Fibroblast of the conjunctiva (primary cell): ENCODE data around the gene GPR68.
"Not testable (repeated sequence)": the region's sequence is repeated elsewhere in the genome, so short reads cannot be mapped to it uniquely, and the experiment has no call there.

ENCODE experiments used
- DNase-seq: peaks from one replicate; pipeline ENCODE4 v3.0.0-alpha.2; 2010; ENCODE audit warnings: low read depth

The GPR68 gene

DNA sequence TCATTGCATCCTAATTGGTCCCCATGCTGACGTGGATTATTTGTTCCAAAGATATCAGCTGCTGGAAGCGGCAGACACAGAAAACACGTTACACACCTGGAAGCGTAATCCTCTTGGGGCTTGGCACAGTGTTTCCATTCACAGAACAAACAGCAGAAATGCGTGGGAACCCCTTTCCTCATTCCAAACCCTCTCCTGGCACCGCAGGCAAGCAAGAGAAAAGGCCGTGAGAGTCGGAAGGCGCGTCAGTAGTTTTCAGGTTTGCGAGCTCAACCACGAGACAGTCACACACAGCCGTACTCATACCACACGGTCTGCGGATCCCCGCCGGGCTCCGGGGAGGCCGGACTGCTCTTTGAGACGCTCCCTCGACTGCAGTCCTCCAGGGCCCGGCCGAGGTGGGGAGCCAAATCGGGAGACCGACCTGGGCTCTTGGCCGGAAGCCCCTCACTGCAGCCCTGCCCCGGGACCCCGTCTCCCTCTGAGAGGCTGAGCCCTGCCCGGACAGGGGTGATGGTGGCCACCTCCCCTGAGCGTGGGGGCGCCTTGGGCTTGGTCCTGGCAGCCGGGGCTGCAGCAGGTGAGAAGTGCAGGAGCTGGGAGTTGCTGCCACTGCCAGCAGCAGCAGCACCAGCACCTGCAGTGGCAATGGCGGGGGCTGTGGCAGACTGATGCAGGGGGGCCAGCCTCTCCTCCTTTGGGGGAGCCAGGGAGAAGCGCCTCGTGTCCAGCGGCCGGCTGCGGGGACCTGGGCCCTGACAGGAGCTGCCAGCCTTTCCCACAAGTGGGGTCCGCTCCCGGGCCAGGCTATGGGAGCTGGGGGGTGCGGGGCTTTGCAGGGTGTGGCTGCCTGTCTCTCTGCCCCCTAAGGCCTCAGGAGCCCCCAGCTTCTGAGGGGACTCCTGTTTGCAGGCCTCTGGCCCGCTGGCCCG, 28.1 kb upstream of the GPR68 start:
- DNase-seq: no peak

- no peak for DNase-seq
Measured at GRCh38 chr14:91271639-91272038, 27.1 kb upstream of the GPR68 start.

DNA sequence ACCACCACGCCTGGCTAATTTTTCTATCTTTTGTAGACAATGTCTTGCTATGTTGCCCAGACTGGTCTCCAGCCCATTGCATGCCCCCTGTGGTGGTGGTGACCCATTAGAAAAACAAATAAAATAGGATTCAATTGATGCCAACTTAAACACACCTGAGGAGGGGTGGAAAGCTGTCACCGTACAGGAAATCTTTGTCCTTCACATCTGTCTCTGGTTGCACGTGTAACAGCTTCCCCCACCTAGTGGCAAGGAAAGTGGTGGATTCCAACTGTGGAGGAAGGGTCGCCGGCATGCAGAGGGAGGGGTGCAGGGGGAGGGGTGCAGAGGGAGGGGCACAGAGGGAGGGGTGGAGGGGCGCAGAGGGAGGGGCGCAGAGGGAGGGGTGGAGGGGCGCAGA, 26.1 kb upstream of the GPR68 start:
- no peak for DNase-seq

GRCh38 chr14:91270188-91270587, 25.7 kb upstream of the GPR68 start:
- no peak for DNase-seq

DNA sequence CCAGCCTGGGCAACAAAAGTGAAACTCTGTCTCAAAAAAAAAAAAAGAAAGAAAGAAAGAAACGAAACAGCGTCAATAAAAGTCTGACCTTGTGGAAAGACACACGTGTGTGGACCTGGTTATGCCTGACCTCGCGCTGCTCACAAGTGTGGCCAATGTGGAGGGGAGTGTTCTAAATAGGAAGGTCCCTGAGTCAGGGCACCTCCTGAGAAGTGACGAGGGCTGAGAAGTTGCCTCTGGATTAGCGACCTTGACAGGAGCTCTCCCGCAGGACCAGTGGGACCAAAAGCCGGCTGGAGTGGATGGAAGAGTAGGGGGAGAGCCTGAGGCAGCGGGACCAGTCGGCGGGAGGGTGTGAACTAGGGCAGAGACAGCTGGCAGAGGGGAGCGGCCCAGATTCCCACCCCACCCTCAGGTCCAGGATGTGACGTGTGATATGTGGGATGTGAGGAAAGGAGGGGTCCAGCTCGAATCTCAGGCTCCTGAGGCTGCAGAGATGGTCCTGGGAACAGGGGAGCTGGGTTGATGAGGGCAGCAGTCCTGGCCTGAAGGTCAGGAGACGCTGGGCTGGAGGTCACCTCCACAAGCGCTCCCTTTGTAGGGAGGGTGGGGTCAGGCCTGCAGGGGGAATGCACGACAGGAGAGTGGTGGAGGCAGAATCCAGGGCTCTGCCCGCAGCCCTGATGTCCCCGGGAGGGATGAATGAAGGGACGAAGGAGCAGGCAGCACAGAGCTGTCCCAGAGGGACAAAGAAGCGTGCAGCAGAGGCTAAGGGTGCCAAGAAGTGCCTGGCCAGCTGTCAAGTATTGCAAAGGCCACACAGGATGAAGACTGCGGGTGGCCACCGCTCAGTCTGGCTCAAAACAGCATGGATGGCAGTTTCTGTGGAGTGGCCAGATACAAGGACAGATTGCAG, 24.8 kb upstream of the GPR68 start:
- no peak for DNase-seq

- no peak for DNase-seq
Measured at GRCh38 chr14:91267965-91268437, 23.5 kb upstream of the GPR68 start.

DNA sequence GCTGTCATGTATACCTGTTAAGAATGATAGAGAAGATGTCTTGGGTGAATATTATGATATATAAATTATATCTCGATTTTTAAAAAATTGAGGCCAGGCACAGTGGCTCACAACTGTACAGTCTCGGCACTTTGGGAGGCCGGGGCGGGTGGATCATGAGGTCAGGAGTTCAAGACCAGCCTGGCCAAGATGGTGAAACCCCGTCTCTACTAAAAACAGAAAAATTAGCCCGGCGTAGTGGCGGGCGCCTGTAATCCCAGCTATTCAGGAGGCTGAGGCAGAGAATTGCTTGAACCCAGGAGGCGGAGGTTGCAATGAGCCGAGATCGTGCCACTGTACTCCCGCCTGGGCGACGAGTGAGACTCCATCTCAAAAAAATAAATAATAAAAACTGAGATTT, 21.8 kb upstream of the GPR68 start:
- DNase-seq: not testable (repeated sequence)

DNA sequence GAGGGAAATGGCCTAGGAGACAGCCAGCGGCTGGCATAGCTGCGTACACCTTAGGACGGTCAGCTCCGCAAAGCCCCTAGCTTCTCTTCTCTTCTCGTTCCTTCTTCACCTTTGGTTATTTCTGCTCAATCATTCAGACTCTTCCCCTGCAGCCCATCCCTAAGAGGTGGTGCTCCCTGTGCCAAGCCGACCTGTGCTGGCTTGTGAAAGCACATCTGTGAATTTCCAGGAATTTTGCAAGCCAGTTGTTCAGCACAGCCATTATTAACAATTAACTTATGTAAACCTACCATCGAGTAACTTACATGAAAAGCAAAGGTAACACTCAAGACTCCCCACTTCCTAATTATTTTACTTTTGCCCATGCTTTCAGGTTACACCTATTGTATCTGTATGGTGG, 20.9 kb upstream of the GPR68 start:
- no peak for DNase-seq

GRCh38 chr14:91264151-91265150, 19.9 kb upstream of the GPR68 start:
- no peak for DNase-seq

DNA sequence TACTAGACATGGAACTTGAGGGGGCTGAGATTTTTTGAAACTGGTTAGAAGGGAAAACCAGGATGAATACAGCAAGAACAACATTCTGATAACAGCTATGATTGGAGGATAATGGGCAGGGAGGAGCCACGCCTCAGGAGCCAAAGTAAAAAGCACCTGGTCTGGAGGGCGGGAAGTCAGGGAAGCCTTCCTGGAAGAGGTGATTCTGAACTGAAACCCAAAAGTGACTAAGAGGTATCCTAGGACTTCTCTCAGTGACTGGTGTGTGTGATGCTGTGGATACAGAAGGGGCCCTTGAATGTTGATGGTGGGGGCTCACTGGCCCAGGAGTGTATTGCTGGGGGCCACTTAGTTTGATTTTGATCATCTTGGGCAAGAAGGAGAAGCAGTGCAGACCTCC, 18.8 kb upstream of the GPR68 start:
- DNase-seq: no peak

GRCh38 chr14:91261986-91262549, 17.6 kb upstream of the GPR68 start:
- DNase-seq: no peak

DNA sequence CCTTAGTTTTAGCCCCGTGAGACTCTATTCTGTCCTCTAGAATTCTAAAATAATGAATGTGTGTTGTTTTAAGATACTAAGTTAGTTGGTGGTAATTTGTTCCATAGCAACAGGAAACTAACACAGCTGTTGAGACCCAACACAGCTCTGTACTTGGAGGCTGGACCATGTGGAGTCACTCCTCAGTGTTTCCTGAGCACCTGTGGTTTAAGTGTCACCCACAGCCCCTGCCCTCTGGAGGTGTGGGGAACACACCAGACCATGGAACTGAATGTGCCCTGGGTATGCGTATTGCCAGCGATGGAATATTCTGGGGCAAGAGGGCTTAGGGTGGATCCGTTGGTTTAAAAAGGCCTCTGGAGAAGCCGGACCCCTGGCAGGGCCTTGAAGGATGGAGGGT, 16.6 kb upstream of the GPR68 start:
- no peak for DNase-seq

GRCh38 chr14:91258876-91259275, 14.4 kb upstream of the GPR68 start:
- no peak for DNase-seq

GRCh38 chr14:91258011-91258618, 13.6 kb upstream of the GPR68 start:
- DNase-seq: no peak

- no peak for DNase-seq
Measured at GRCh38 chr14:91257328-91258010, 13.0 kb upstream of the GPR68 start.

DNA sequence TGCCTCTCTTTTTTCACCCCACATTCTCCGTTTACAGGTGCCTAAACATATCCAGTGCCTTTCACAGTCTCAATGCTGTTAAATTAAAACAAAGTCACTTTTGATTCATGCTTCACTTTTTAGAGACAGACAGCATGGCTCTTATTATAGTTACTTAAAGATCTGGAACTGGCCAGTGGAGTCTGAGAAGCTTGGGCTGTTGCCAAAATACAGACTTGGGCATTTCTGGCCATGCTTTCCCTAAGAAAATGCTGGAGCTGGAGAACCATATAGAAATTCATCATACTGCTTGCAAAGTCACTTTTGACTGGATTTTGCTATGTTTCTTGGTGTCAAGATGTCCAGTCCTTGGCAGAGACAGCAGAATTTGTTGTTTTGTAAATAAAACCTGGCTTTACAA, 12.2 kb upstream of the GPR68 start:
- DNase-seq: no peak

- no peak for DNase-seq
Measured at GRCh38 chr14:91255026-91255695, 10.7 kb upstream of the GPR68 start.

DNA sequence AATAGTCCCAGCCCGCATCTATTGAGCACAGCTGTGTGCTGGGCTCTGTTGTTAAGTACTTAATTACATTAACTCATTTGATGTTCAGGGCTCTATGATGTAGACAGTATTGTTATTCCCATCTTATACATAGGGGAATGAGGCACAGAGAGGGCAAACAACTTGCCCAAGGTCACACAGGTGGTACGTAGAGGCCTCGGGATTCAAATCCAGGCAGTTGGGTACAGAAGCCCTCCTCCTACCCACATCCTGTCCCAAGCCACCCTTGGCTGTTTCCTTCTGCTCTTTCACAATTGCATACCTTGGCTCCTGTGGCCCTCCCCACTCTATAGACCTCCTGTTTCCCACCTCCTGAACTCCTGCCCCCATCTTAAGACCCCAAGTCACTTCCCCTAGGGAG, 10.0 kb upstream of the GPR68 start:
- DNase-seq: no peak

- no peak for DNase-seq
Measured at GRCh38 chr14:91253795-91254323, 9.4 kb upstream of the GPR68 start.
